ENCODE data around the gene CCDC121. TPM values are rescaled to one million over a fixed set of nuclear protein-coding genes. Genes with fewer than 3 reads are reported as not detected.

The CCDC121 gene
- total and polyA plus RNA-seq, 7 donors, result 1.6 to 8.6 (median 3.8) TPM

- Histone ChIP-seq H3K4me1 (peaks cover 0 to 15% (median 9%) of the 10 kb centered on the region in 4 donors), H3K36me3 (no peaks in the 10 kb centered on the region), H3K4me3 (no peak overlapping the region), H3K27me3 (no peaks in the 10 kb centered on the region), H3K9me3 (peaks cover 0 to 3% (median 0%) of the 10 kb centered on the region in 4 donors), H3K27ac (no peak overlapping the region)
- TF ChIP-seq POLR2A (IDR thresholded peaks at IDR 0.05), result no peak
- TF ChIP-seq CTCF (IDR thresholded peaks at IDR 0.05), result no peak
- no peak for TF ChIP-seq POLR2AphosphoS5 (IDR thresholded peaks at IDR 0.05)
- no peak for TF ChIP-seq EP300 (IDR thresholded peaks at IDR 0.05)
- intact Hi-C loops (cut with DNase I), result no loop called here
- DNase-seq, result no peak
- WGBS, 2 donors, result 97 to 98% methylated on average over 2 of the region's 2 CpGs
These were observed 35.6 kb downstream of the CCDC121 start for GRCh38 chr2:27593240-27593639.

- WGBS, 2 donors, result 89 to 93% methylated on average over 3 of the region's 3 CpGs
- H3K27me3 ChIP-seq, result no peaks in the 10 kb centered on the region
- TF ChIP-seq POLR2A (IDR thresholded peaks at IDR 0.05) (no peak), CTCF (IDR thresholded peaks at IDR 0.05) (no peak), EP300 (IDR thresholded peaks at IDR 0.05) (no peak), POLR2AphosphoS5 (IDR thresholded peaks at IDR 0.05) (no peak)
- H3K9me3 ChIP-seq, result peaks cover 0 to 3% (median 0%) of the 10 kb centered on the region in 4 donors
- intact Hi-C loops (cut with DNase I), result no loop called here
- no peak for DNase-seq
- H3K36me3 ChIP-seq, result no peaks in the 10 kb centered on the region
- H3K27ac ChIP-seq, result no peak overlapping the region
- peaks cover 0 to 5% (median 3%) of the 10 kb centered on the region in 4 donors for H3K4me1 ChIP-seq
- H3K4me3 ChIP-seq, result no peak overlapping the region
These were observed 37.1 kb downstream of the CCDC121 start for GRCh38 chr2:27591745-27592144.

- TF ChIP-seq EP300 (IDR thresholded peaks at IDR 0.05), result no peak
- no peak for TF ChIP-seq POLR2A (IDR thresholded peaks at IDR 0.05)
- TF ChIP-seq POLR2AphosphoS5 (IDR thresholded peaks at IDR 0.05), result no peak
- TF ChIP-seq CTCF (IDR thresholded peaks at IDR 0.05), result no peak
- Histone ChIP-seq H3K9me3 (peaks cover 0 to 3% (median 0%) of the 10 kb centered on the region in 4 donors), H3K27me3 (no peaks in the 10 kb centered on the region), H3K4me3 (no peak overlapping the region), H3K4me1 (peaks cover 0 to 20% (median 18%) of the 10 kb centered on the region in 4 donors), H3K36me3 (no peaks in the 10 kb centered on the region), H3K27ac (no peak overlapping the region)
- WGBS, 2 donors, result 95 to 98% methylated on average over 2 of the region's 2 CpGs
- intact Hi-C loops (cut with DNase I), result no loop called here
- DNase-seq, result no peak
These were observed 40.5 kb downstream of the CCDC121 start for GRCh38 chr2:27588308-27588707.

- no peak for TF ChIP-seq POLR2AphosphoS5 (IDR thresholded peaks at IDR 0.05)
- TF ChIP-seq CTCF (IDR thresholded peaks at IDR 0.05), result no peak
- no peak for TF ChIP-seq POLR2A (IDR thresholded peaks at IDR 0.05)
- no peak for TF ChIP-seq EP300 (IDR thresholded peaks at IDR 0.05)
- no peak overlapping the region for H3K27ac ChIP-seq
- H3K4me1 ChIP-seq, result peaks cover 0 to 25% (median 21%) of the 10 kb centered on the region in 4 donors
- no peak overlapping the region for H3K4me3 ChIP-seq
- 89 to 93% methylated on average over 2 of the region's 2 CpGs for WGBS, 2 donors
- H3K36me3 ChIP-seq, result no peaks in the 10 kb centered on the region
- no peaks in the 10 kb centered on the region for H3K27me3 ChIP-seq
- no peak for DNase-seq
- intact Hi-C loops (cut with DNase I), result no loop called here
- H3K9me3 ChIP-seq, result peaks cover 0 to 3% (median 0%) of the 10 kb centered on the region in 4 donors
These were observed 41.8 kb downstream of the CCDC121 start for GRCh38 chr2:27587025-27587424.

GRCh38 chr2:27584597-27584996 lies 44.2 kb downstream of the CCDC121 start:
- Histone ChIP-seq H3K9me3 (peaks cover 0 to 4% (median 0%) of the 10 kb centered on the region in 4 donors), H3K4me3 (no peak overlapping the region), H3K27ac (no peak overlapping the region), H3K27me3 (no peaks in the 10 kb centered on the region), H3K36me3 (no peaks in the 10 kb centered on the region), H3K4me1 (peaks cover 0 to 25% (median 21%) of the 10 kb centered on the region in 4 donors)
- DNase-seq, result no peak
- WGBS, 2 donors, result 91 to 92% methylated on average over 3 of the region's 3 CpGs
- TF ChIP-seq POLR2AphosphoS5 (IDR thresholded peaks at IDR 0.05), result no peak
- TF ChIP-seq EP300 (IDR thresholded peaks at IDR 0.05), result no peak
- intact Hi-C loops (cut with DNase I), result no loop called here
